G401.6 (cell line): ENCODE measurements around the gene GABBR1.

Experiments used
- FAIRE-seq: peaks from 2 replicates; lab custom pipeline; 2012; peaks lifted over from hg19 to GRCh38; lab: Jason Lieb, UNC

The GABBR1 gene

GRCh38 chr6:29527126-29527525, 105.9 kb downstream of the GABBR1 start:
- FAIRE-seq = no peak

GRCh38 chr6:29525311-29525639, 107.7 kb downstream of the GABBR1 start:
- FAIRE-seq = no peak

- FAIRE-seq = no peak
Measured at GRCh38 chr6:29524444-29525310, 108.3 kb downstream of the GABBR1 start.

- no peak for FAIRE-seq
Measured at GRCh38 chr6:29524044-29524443, 108.9 kb downstream of the GABBR1 start.

- no peak for FAIRE-seq
Measured at GRCh38 chr6:29522227-29522626, 110.8 kb downstream of the GABBR1 start.

GRCh38 chr6:29521006-29521680, 111.8 kb downstream of the GABBR1 start:
- FAIRE-seq = no peak

- no peak for FAIRE-seq
Measured at GRCh38 chr6:29520232-29520631, 112.8 kb downstream of the GABBR1 start.

GRCh38 chr6:29519291-29520010, 113.5 kb downstream of the GABBR1 start:
- FAIRE-seq = no peak

- FAIRE-seq = no peak
Measured at GRCh38 chr6:29517728-29518440, 115.1 kb downstream of the GABBR1 start.

GRCh38 chr6:29517245-29517644, 115.7 kb downstream of the GABBR1 start:
- FAIRE-seq = no peak

- FAIRE-seq = no peak
Measured at GRCh38 chr6:29516108-29516507, 116.9 kb downstream of the GABBR1 start.

- no peak for FAIRE-seq
Measured at GRCh38 chr6:29510746-29511300, 122.2 kb downstream of the GABBR1 start.

- no peak for FAIRE-seq
Measured at GRCh38 chr6:29510202-29510601, 122.8 kb downstream of the GABBR1 start.
